Mucosa of rectum (tissue), 2 donors: ENCODE data around the gene SGTB.

Source experiments
- H3K27ac ChIP-seq, 2 donors: one replicate each; pipeline ENCODE4 v1.7.0; 2013; ENCODE audit warnings: inconsistent platforms in 2 of 2, low read depth in 2 of 2, low read length in 2 of 2
- H3K27me3 ChIP-seq, 2 donors: one replicate each; pipeline ENCODE4 v1.7.0; 2013; ENCODE audit warnings: low read length in 2 of 2; ENCODE audit not compliant: control insufficient read depth in 2 of 2, insufficient read depth in 2 of 2
- H3K36me3 ChIP-seq, 2 donors: one replicate each; pipeline ENCODE4 v1.7.0; 2013; ENCODE audit warnings: low read length in 2 of 2; ENCODE audit not compliant: control insufficient read depth in 2 of 2, insufficient read depth in 2 of 2
- H3K4me1 ChIP-seq, 2 donors: one replicate each; pipeline ENCODE4 v1.7.0; 2013; ENCODE audit warnings: low read length in 2 of 2, mild to moderate bottlenecking in 1 of 2; ENCODE audit not compliant: control insufficient read depth in 2 of 2, insufficient read depth in 2 of 2
- H3K4me3 ChIP-seq, 2 donors: one replicate each; pipeline ENCODE4 v1.7.0; 2013; ENCODE audit warnings: low read length in 2 of 2
- H3K9ac ChIP-seq, 2 donors: one replicate each; pipeline ENCODE4 v1.7.0; 2013; ENCODE audit warnings: low read length in 2 of 2, low read depth in 1 of 2, mild to moderate bottlenecking in 1 of 2
- H3K9me3 ChIP-seq, 2 donors: one replicate each; pipeline ENCODE4 v1.7.0; 2013; ENCODE audit warnings: low read length in 2 of 2; ENCODE audit not compliant: control insufficient read depth in 2 of 2
- donor health status: healthy.
- donor health status: Normal muscosa, but diverticular disease.

Gene SGTB

GRCh38 chr5:65674749-65675148, 47.2 kb downstream of the SGTB start:
- no peaks in the 10 kb centered on the region for H3K27me3 ChIP-seq
- no peaks in the 10 kb centered on the region for H3K4me1 ChIP-seq
- H3K9me3 ChIP-seq: no peaks in the 10 kb centered on the region
- peaks cover 0 to 11% of the 10 kb centered on the region in 2 donors for H3K36me3 ChIP-seq
- no peak overlapping the region for H3K4me3 ChIP-seq
- H3K27ac ChIP-seq: no peak overlapping the region
- H3K9ac ChIP-seq: no peak overlapping the region

- H3K4me1 ChIP-seq: no peaks in the 10 kb centered on the region
- no peak overlapping the region for H3K9ac ChIP-seq
- no peaks in the 10 kb centered on the region for H3K27me3 ChIP-seq
- H3K4me3 ChIP-seq: no peak overlapping the region
- peaks cover 0 to 10% of the 10 kb centered on the region in 2 donors for H3K36me3 ChIP-seq
- no peak overlapping the region for H3K27ac ChIP-seq
- no peaks in the 10 kb centered on the region for H3K9me3 ChIP-seq
These were observed 49.1 kb downstream of the SGTB start for GRCh38 chr5:65672796-65673195.

GRCh38 chr5:65668696-65669095, 53.2 kb downstream of the SGTB start:
- peaks cover 5 to 8% of the 10 kb centered on the region in 2 donors for H3K36me3 ChIP-seq
- no peaks in the 10 kb centered on the region for H3K9me3 ChIP-seq
- H3K27me3 ChIP-seq: no peaks in the 10 kb centered on the region
- no peaks in the 10 kb centered on the region for H3K4me1 ChIP-seq
- no peak overlapping the region for H3K27ac ChIP-seq
- H3K9ac ChIP-seq: no peak overlapping the region
- H3K4me3 ChIP-seq: no peak overlapping the region

- Histone ChIP-seq H3K9me3 (no peaks in the 10 kb centered on the region), H3K36me3 (peaks cover 9 to 16% of the 10 kb centered on the region in 2 donors), H3K27me3 (no peaks in the 10 kb centered on the region), H3K9ac (no peak overlapping the region), H3K4me3 (no peak overlapping the region), H3K27ac (no peak overlapping the region), H3K4me1 (no peaks in the 10 kb centered on the region)
These were observed 57.9 kb downstream of the SGTB start for GRCh38 chr5:65663804-65664521.

GRCh38 chr5:65654713-65655112, 67.2 kb downstream of the SGTB start:
- Histone ChIP-seq H3K27me3 (no peaks in the 10 kb centered on the region), H3K36me3 (peaks cover 0 to 12% of the 10 kb centered on the region in 2 donors), H3K4me1 (no peaks in the 10 kb centered on the region), H3K9ac (no peak overlapping the region), H3K9me3 (no peaks in the 10 kb centered on the region), H3K27ac (no peak overlapping the region), H3K4me3 (no peak overlapping the region)

- Histone ChIP-seq H3K27ac (no peak overlapping the region), H3K27me3 (no peaks in the 10 kb centered on the region), H3K9ac (no peak overlapping the region), H3K4me3 (peak overlapping the region in 1 of 2 donors; percentile 20), H3K36me3 (peaks cover 0 to 11% of the 10 kb centered on the region in 2 donors), H3K4me1 (no peaks in the 10 kb centered on the region), H3K9me3 (no peaks in the 10 kb centered on the region)
These were observed 70.8 kb downstream of the SGTB start for GRCh38 chr5:65651144-65651543.

GRCh38 chr5:65647941-65648340, 74.0 kb downstream of the SGTB start:
- H3K4me3 ChIP-seq: no peak overlapping the region
- no peak overlapping the region for H3K27ac ChIP-seq
- peaks cover 7 to 10% of the 10 kb centered on the region in 2 donors for H3K36me3 ChIP-seq
- H3K4me1 ChIP-seq: no peaks in the 10 kb centered on the region
- H3K9me3 ChIP-seq: no peaks in the 10 kb centered on the region
- no peak overlapping the region for H3K9ac ChIP-seq
- no peaks in the 10 kb centered on the region for H3K27me3 ChIP-seq

GRCh38 chr5:65646938-65647337, 75.0 kb downstream of the SGTB start:
- no peak overlapping the region for H3K4me3 ChIP-seq
- H3K36me3 ChIP-seq: peaks cover 7 to 10% of the 10 kb centered on the region in 2 donors
- H3K4me1 ChIP-seq: no peaks in the 10 kb centered on the region
- H3K27ac ChIP-seq: no peak overlapping the region
- H3K27me3 ChIP-seq: no peaks in the 10 kb centered on the region
- no peak overlapping the region for H3K9ac ChIP-seq
- no peaks in the 10 kb centered on the region for H3K9me3 ChIP-seq

- H3K27ac ChIP-seq: no peak overlapping the region
- no peak overlapping the region for H3K4me3 ChIP-seq
- no peak overlapping the region for H3K9ac ChIP-seq
- H3K9me3 ChIP-seq: no peaks in the 10 kb centered on the region
- peaks cover 22 to 28% of the 10 kb centered on the region in 2 donors for H3K36me3 ChIP-seq
- H3K27me3 ChIP-seq: no peaks in the 10 kb centered on the region
- no peaks in the 10 kb centered on the region for H3K4me1 ChIP-seq
These were observed 81.7 kb downstream of the SGTB start for GRCh38 chr5:65640240-65640639.

- H3K27ac ChIP-seq: no peak overlapping the region
These were observed 90.9 kb downstream of the SGTB start for GRCh38 chr5:65630981-65631380.

More at GRCh38 chr5:65630981-65631380, 90.9 kb downstream of the SGTB start:
- peaks cover 3% of the 10 kb centered on the region in 2 donors for H3K4me1 ChIP-seq
- H3K27me3 ChIP-seq: no peaks in the 10 kb centered on the region
- no peaks in the 10 kb centered on the region for H3K9me3 ChIP-seq
- no peak overlapping the region for H3K4me3 ChIP-seq
- H3K9ac ChIP-seq: no peak overlapping the region
- peaks cover 5 to 12% of the 10 kb centered on the region in 2 donors for H3K36me3 ChIP-seq
